SK-N-SH treated with all-trans-retinoic acid at 6 μM for 48 hours (cell line): ENCODE measurements around the gene NTM.

Source experiments
- ATAC-seq: fragments of 200-7000 bp; cut with Tn5 transposase; 3 replicates; pipeline ENCODE4 v1.9.1; 2020; ENCODE audit warnings: mild to moderate bottlenecking, moderate library complexity
- ARNTL ChIP-seq: fragments of 450-650 bp; formaldehyde crosslinking; IDR thresholded peaks from 2 replicates; pipeline ENCODE4 v1.5.0; 2020; ENCODE audit warnings: low read depth, mild to moderate bottlenecking, moderate library complexity, borderline replicate concordance
- BACH2 ChIP-seq: fragments of 250-450 bp; sonication (Bioruptor Pico); IDR thresholded peaks from 2 replicates; pipeline ENCODE4 v1.9.0; 2021; ENCODE audit warnings: mild to moderate bottlenecking, borderline replicate concordance
- CREB5 ChIP-seq: fragments of 250-450 bp; sonication (Bioruptor Pico); IDR thresholded peaks from 2 replicates; pipeline ENCODE4 v1.5.1; 2020; ENCODE audit warnings: low read depth, mild to moderate bottlenecking, moderate library complexity
- CSDC2 ChIP-seq: fragments of 250-450 bp; sonication (Bioruptor Pico); IDR thresholded peaks from 2 replicates; pipeline ENCODE4 v1.5.0; 2020; ENCODE audit warnings: mild to moderate bottlenecking, moderate library complexity
- CSRNP3 ChIP-seq: fragments of 250-450 bp; sonication (Bioruptor Pico); IDR thresholded peaks from 2 replicates; pipeline ENCODE4 v1.5.1; 2021; ENCODE audit warnings: mild to moderate bottlenecking, moderate library complexity
- ESRRG ChIP-seq: fragments of 250-450 bp; sonication (Bioruptor Pico); IDR thresholded peaks from 2 replicates; pipeline ENCODE4 v1.6.1; 2021; ENCODE audit warnings: mild to moderate bottlenecking
- GLIS3 ChIP-seq: fragments of 250-450 bp; sonication (Bioruptor Pico); IDR thresholded peaks from 2 replicates; pipeline ENCODE4 v1.5.0; 2020; ENCODE audit warnings: mild to moderate bottlenecking, moderate library complexity
- ISL1 ChIP-seq: fragments of 250-450 bp; sonication (Bioruptor Pico); IDR thresholded peaks from 2 replicates; pipeline ENCODE4 v2.1.2; 2022; ENCODE audit warnings: mild to moderate bottlenecking, moderate library complexity
- OSR1 ChIP-seq: fragments of 250-450 bp; sonication (Bioruptor Pico); IDR thresholded peaks from 2 replicates; pipeline ENCODE4 v1.8.0; 2022; ENCODE audit warnings: moderate library complexity, mild to moderate bottlenecking, inconsistent platforms
- PATZ1 ChIP-seq: fragments of 250-450 bp; sonication (Bioruptor Pico); IDR thresholded peaks from 2 replicates; pipeline ENCODE4 v1.8.0; 2020; ENCODE audit warnings: mild to moderate bottlenecking, moderate library complexity, borderline replicate concordance
- POU6F1 ChIP-seq: fragments of 250-450 bp; sonication (Bioruptor Pico); IDR thresholded peaks from 2 replicates; pipeline ENCODE4 v1.8.0; 2021; ENCODE audit warnings: low read depth, mild to moderate bottlenecking, moderate library complexity, borderline replicate concordance
- PPARA ChIP-seq: fragments of 250-450 bp; sonication (Bioruptor Pico); IDR thresholded peaks from 2 replicates; pipeline ENCODE4 v1.5.0; 2020; ENCODE audit warnings: mild to moderate bottlenecking, borderline replicate concordance
- RARB ChIP-seq: fragments of 250-450 bp; sonication (Bioruptor Pico); IDR thresholded peaks from 2 replicates; pipeline ENCODE4 v1.8.0; 2021; ENCODE audit warnings: mild to moderate bottlenecking, moderate library complexity
- SNAI2 ChIP-seq: fragments of 250-450 bp; sonication (Bioruptor Pico); IDR thresholded peaks from 2 replicates; pipeline ENCODE4 v1.5.0; 2020; ENCODE audit warnings: mild to moderate bottlenecking, moderate library complexity
- TCF4 ChIP-seq: fragments of 250-450 bp; sonication (Bioruptor Pico); IDR thresholded peaks from 2 replicates; pipeline ENCODE4 v1.8.0; 2021; ENCODE audit warnings: mild to moderate bottlenecking, moderate library complexity, borderline replicate concordance
- TOX ChIP-seq: fragments of 250-450 bp; sonication (Bioruptor Pico); IDR thresholded peaks from 2 replicates; pipeline ENCODE4 v1.8.0; 2021; ENCODE audit warnings: mild to moderate bottlenecking, moderate library complexity, borderline replicate concordance
- ZC3H10 ChIP-seq: fragments of 250-450 bp; sonication (Bioruptor Pico); IDR thresholded peaks from 2 replicates; pipeline ENCODE4 v1.5.1; 2021; ENCODE audit warnings: mild to moderate bottlenecking, moderate library complexity
- ZFP3 ChIP-seq: fragments of 250-450 bp; sonication (Bioruptor Pico); IDR thresholded peaks from 2 replicates; pipeline ENCODE4 v1.5.0; 2020; ENCODE audit warnings: mild to moderate bottlenecking, moderate library complexity
- ZFP30 ChIP-seq: fragments of 450-650 bp; formaldehyde crosslinking; IDR thresholded peaks from 2 replicates; pipeline ENCODE4 v1.5.0; 2022; ENCODE audit warnings: mild to moderate bottlenecking, moderate library complexity
- ZNF565 ChIP-seq: fragments of 450-650 bp; formaldehyde crosslinking; conservative IDR thresholded peaks from 2 replicates; pipeline ENCODE4 v1.5.0; 2020; ENCODE audit warnings: low read depth, mild to moderate bottlenecking, moderate library complexity
- ZNF70 ChIP-seq: fragments of 450-650 bp; formaldehyde crosslinking; IDR thresholded peaks from 2 replicates; pipeline ENCODE4 v1.5.0; 2020; ENCODE audit warnings: mild to moderate bottlenecking, moderate library complexity
- ZNF8 ChIP-seq: fragments of 450-650 bp; formaldehyde crosslinking; IDR thresholded peaks from 2 replicates; pipeline ENCODE4 v1.5.0; 2020; ENCODE audit warnings: mild to moderate bottlenecking, moderate library complexity
- TF ChIP-seq, protein P1 (sequence below): fragments of 250-450 bp; sonication (Bioruptor Pico); IDR thresholded peaks from 2 replicates; pipeline ENCODE4 v1.5.0; 2020; ENCODE audit warnings: mild to moderate bottlenecking, moderate library complexity

The NTM gene

GRCh38 chr11:131474947-131475346 lies 104.5 kb downstream of the NTM start:
- ATAC-seq, result no peak
- TF ChIP-seq SNAI2 (CRISPR knock-in tag), result no peak
- TF ChIP-seq TOX (CRISPR knock-in tag), result no peak
- no peak for TF ChIP-seq POU6F1 (CRISPR knock-in tag)
- TF ChIP-seq ZNF565, result no peak
- no peak for TF ChIP-seq CSDC2
- no peak for TF ChIP-seq PATZ1
- TF ChIP-seq GLIS3, result no peak
- TF ChIP-seq ISL1, result no peak
- no peak for TF ChIP-seq ZFP3 (CRISPR knock-in tag)
- no peak for TF ChIP-seq TCF4 (CRISPR knock-in tag)
- TF ChIP-seq PPARA (CRISPR knock-in tag), result no peak
- TF ChIP-seq BACH2, result no peak
- no peak for TF ChIP-seq ZNF70
- no peak for TF ChIP-seq OSR1
- no peak for TF ChIP-seq ZFP30 (CRISPR knock-in tag)
- TF ChIP-seq, protein P1, sequence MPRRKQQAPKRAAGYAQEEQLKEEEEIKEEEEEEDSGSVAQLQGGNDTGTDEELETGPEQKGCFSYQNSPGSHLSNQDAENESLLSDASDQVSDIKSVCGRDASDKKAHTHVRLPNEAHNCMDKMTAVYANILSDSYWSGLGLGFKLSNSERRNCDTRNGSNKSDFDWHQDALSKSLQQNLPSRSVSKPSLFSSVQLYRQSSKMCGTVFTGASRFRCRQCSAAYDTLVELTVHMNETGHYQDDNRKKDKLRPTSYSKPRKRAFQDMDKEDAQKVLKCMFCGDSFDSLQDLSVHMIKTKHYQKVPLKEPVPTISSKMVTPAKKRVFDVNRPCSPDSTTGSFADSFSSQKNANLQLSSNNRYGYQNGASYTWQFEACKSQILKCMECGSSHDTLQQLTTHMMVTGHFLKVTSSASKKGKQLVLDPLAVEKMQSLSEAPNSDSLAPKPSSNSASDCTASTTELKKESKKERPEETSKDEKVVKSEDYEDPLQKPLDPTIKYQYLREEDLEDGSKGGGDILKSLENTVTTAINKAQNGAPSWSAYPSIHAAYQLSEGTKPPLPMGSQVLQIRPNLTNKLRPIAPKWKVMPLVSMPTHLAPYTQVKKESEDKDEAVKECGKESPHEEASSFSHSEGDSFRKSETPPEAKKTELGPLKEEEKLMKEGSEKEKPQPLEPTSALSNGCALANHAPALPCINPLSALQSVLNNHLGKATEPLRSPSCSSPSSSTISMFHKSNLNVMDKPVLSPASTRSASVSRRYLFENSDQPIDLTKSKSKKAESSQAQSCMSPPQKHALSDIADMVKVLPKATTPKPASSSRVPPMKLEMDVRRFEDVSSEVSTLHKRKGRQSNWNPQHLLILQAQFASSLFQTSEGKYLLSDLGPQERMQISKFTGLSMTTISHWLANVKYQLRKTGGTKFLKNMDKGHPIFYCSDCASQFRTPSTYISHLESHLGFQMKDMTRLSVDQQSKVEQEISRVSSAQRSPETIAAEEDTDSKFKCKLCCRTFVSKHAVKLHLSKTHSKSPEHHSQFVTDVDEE, result no peak
- no peak for TF ChIP-seq ESRRG (CRISPR knock-in tag)
- TF ChIP-seq ZC3H10, result no peak
- TF ChIP-seq ARNTL (CRISPR knock-in tag), result no peak
- TF ChIP-seq RARB (CRISPR knock-in tag), result no peak

DNA sequence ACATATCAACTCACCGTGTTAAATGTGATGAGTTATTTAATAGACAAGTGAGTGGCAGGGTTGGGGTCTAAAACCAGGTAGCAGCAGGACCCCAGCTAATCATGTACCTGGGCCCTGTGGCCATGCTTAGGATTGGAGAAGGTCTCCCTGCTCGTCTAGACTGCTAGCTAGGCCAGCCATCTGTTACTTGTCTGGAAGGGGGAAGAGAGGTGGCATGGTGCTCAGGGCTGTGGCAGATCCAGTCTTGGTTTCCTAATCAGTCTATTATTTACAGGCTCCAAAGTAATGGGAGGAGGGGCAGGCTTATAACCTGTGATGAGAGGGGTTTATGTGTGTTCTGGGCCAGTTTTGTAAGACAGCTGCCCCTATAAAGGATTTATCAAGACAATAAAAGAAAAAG lies 105.9 kb downstream of the NTM start:
- ATAC-seq, result no peak
- TF ChIP-seq ZFP30 (CRISPR knock-in tag), result no peak
- TF ChIP-seq CREB5, result no peak
- TF ChIP-seq ESRRG (CRISPR knock-in tag), result no peak
- TF ChIP-seq ZC3H10, result no peak
- no peak for TF ChIP-seq ZNF8
- TF ChIP-seq ARNTL (CRISPR knock-in tag), result no peak
- no peak for TF ChIP-seq CSDC2
- no peak for TF ChIP-seq BACH2
- no peak for TF ChIP-seq CSRNP3 (CRISPR knock-in tag)
- TF ChIP-seq RARB (CRISPR knock-in tag), result no peak
- TF ChIP-seq GLIS3, result no peak
- TF ChIP-seq TOX (CRISPR knock-in tag), result no peak
- no peak for TF ChIP-seq OSR1
- TF ChIP-seq, protein P1, result no peak
- TF ChIP-seq PATZ1, result no peak
- no peak for TF ChIP-seq POU6F1 (CRISPR knock-in tag)
- no peak for TF ChIP-seq SNAI2 (CRISPR knock-in tag)
- TF ChIP-seq, all 23 proteins: peak for 0
